HUES6 (cell line): ENCODE data around the gene RGS3.

Source experiments
- H3K27ac ChIP-seq: 2 replicates; pipeline ENCODE4 v1.7.0; 2013; ENCODE audit warnings: low read depth, mild to moderate bottlenecking, low read length, inconsistent platforms
- H3K27me3 ChIP-seq: 2 replicates; pipeline ENCODE4 v1.6.1; 2013; ENCODE audit warnings: low read length; ENCODE audit not compliant: control insufficient read depth, insufficient read depth
- H3K36me3 ChIP-seq: 2 replicates; pipeline ENCODE4 v1.6.1; 2013; ENCODE audit warnings: low read length; ENCODE audit not compliant: control insufficient read depth, insufficient read depth
- H3K4me1 ChIP-seq: 2 replicates; pipeline ENCODE4 v1.6.1; 2013; ENCODE audit warnings: low read length; ENCODE audit not compliant: control insufficient read depth, insufficient read depth
- H3K4me3 ChIP-seq: 2 replicates; pipeline ENCODE4 v1.5.1; 2013; ENCODE audit warnings: low read depth, low read length
- H3K9ac ChIP-seq: one replicate; pipeline ENCODE4 v1.6.1; 2013; ENCODE audit warnings: mild to moderate bottlenecking, low read length
- H3K9me3 ChIP-seq: 2 replicates; pipeline ENCODE4 v1.6.1; 2013; ENCODE audit warnings: low read depth, low read length; ENCODE audit not compliant: control insufficient read depth, insufficient read depth

The RGS3 gene

DNA sequence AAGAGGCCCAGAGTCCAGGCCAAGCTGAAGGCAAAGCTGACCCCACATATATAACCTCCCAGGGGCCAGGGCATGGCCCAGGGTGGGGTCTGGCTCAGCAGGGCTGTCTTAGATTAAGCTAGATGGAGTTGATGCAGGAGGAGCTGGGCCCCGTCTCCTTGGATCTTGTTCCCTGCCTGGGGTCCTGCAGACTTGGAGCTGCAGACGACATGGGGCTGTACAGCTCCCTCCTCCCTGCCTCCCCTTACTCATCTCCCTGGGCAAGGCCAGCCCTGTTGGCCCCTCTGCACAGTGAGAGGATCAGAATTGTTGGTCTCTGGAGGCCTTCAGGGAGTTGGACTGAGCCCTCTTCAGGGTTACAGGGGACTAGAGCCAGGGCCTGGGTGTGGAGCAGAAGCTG, 134.9 kb downstream of the RGS3 start:
- no peak overlapping the region for H3K4me3 ChIP-seq
- H3K27ac ChIP-seq = peak overlapping the region; percentile 7; the same call in 1 of the 2 replicates
- no peaks in the 10 kb centered on the region for H3K9me3 ChIP-seq
- H3K27me3 ChIP-seq = no peaks in the 10 kb centered on the region
- H3K36me3 ChIP-seq = peaks cover 33% of the 10 kb centered on the region
- H3K9ac ChIP-seq = no peak overlapping the region
- H3K4me1 ChIP-seq = peaks cover 41% of the 10 kb centered on the region

DNA sequence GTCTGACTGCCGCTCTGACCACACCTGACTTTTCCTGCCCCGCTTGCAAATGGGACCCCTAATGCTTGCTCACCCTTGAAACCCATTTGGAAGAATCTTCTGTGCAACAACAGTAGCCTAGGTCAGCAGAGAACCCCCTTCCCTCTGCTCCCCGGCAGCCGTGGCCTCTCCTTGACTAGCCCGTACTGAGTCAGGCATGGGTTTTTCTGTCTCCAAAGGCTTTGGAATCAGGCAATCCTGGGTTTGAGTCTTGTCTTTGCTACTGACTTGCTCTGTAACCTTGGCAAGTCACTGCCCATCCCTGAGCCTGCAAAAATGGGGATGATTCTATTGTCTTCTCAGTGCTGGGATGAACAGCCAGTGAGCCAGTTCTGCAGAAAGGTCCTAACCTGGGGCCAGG, 135.4 kb downstream of the RGS3 start:
- peak overlapping the region; percentile 7; the same call in 1 of the 2 replicates for H3K27ac ChIP-seq

DNA sequence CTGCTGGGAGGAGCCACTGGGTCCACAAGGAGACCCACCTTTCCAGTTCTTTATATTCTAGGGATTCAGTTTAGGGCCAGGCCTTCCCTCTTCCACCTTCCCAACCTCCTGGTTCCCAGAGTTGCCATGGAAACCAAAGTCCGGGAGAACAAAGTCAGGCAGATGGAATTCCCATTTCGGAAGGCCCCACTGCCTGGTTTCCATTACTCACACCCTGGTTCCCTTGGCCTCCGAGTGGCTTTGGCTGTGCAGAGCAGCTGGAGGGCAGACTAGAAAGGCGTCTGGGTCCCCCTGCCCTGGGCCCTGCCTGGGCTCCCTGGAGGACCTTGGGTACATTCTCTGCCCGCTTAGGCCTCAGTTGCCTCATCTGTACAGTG, 136.1 kb downstream of the RGS3 start:
- H3K27ac ChIP-seq = no peak overlapping the region
- peaks cover 45% of the 10 kb centered on the region for H3K4me1 ChIP-seq
- peaks cover 33% of the 10 kb centered on the region for H3K36me3 ChIP-seq
- H3K9ac ChIP-seq = no peak overlapping the region
- no peak overlapping the region for H3K4me3 ChIP-seq
- H3K9me3 ChIP-seq = no peaks in the 10 kb centered on the region
- no peaks in the 10 kb centered on the region for H3K27me3 ChIP-seq

More for the DNA sequence above, 135.4 kb downstream of the RGS3 start:
- Histone ChIP-seq H3K36me3 (peaks cover 33% of the 10 kb centered on the region), H3K4me3 (no peak overlapping the region), H3K27me3 (no peaks in the 10 kb centered on the region), H3K9me3 (no peaks in the 10 kb centered on the region), H3K9ac (no peak overlapping the region), H3K4me1 (peaks cover 43% of the 10 kb centered on the region)

DNA sequence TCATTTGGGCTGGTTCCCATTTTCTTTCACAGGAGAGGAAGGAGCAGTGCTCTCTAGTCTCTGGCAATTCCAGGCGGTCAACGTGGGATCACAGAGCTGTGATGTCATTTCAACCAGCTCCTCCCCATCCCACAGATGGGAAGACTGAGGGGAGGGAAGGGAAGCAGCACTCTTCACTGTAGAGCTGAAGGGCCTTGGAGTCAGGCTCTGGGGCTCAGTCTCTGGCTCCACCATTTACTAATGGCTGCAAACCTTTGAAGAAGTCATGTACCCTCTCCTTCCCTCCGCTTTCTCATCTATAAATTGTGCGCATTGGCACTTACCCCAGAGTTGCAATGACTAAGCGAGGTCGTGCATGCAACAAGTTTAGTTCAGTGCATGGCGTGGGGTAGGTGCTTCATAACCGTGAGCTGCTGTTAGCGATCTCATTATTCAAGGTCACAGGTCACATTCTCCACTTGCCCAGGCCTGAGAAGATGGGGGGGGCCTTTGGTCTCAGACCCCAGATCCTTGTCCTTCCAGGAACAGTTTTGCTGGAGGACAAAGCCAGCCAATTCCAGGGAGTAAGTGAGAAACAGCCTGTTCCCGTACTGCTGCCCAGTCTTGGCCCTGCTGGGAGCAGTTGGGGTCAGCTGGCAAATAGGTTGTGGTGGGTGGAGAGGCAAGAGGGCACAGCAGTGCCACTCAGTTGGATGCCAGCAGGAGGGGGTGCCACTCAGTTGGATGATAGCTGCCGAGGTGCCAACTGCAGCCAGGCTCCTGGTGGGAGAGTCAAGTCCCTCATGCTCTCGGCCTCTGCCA, 136.7 kb downstream of the RGS3 start:
- H3K4me1 ChIP-seq = peaks cover 39% of the 10 kb centered on the region
- peaks cover 28% of the 10 kb centered on the region for H3K36me3 ChIP-seq
- no peaks in the 10 kb centered on the region for H3K9me3 ChIP-seq
- no peaks in the 10 kb centered on the region for H3K27me3 ChIP-seq
- no peak overlapping the region for H3K9ac ChIP-seq
- no peak overlapping the region for H3K4me3 ChIP-seq
- H3K27ac ChIP-seq = no peak overlapping the region

DNA sequence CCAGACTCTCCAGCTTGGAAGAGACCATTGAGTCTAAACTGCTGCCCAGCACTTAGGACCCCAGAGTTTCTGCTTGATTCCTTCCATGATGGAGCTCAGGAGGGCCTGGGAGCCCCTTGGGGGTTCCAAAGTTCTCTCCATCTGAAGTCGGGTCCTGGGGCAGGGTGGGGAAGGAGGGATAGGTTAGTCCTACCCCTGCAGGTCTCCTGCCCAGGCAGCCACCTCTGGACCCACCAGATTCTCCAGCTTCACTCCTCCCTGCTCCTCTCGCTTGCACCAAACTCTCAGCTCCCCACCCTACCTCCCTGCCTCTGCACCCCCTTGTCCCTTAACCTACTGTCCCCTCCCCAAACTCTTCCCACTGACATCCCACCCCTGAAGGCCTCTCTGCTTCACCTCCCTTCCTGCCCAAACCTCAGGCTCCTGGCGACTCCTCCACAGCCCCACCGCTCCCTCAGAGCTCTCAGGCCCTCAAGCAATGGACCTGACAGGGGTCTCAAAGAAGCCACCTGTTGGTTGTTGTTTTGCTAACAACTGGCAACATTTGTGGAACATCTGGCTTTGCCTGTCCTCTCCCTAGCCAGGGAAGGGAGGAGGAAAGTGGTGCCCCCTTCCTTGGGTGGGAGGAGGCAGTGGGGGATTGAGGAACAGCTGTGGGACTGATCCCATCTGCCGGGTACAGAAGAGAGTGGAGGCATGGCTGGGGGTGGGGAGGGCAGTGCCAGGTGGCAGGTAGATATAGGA, 137.5 kb downstream of the RGS3 start:
- Histone ChIP-seq H3K27ac (no peak overlapping the region), H3K9ac (no peak overlapping the region), H3K4me3 (no peak overlapping the region)

DNA sequence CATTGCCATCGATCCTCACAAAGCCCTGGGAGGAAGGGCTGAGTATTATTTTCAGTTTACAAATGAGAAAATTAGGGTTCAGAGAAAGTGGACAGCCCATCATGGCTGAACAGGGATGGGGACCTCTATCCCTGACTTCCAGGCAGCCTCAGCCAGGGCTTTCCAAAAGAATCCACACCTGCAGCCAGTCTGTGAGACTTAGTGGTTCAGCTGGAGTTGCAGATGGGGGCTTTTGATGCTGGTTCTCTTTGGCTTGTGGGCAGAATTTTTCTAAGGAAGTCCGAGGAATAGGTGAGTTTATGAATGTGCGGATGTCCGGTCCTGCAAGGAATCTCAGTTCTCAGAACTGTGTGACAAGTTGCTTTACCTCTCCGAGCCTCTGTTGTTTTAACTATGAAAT, 138.1 kb downstream of the RGS3 start:
- H3K27ac ChIP-seq = no peak overlapping the region
- H3K9ac ChIP-seq = no peak overlapping the region
- H3K4me3 ChIP-seq = no peak overlapping the region
- peaks cover 33% of the 10 kb centered on the region for H3K4me1 ChIP-seq
- no peaks in the 10 kb centered on the region for H3K27me3 ChIP-seq
- peaks cover 15% of the 10 kb centered on the region for H3K36me3 ChIP-seq
- no peaks in the 10 kb centered on the region for H3K9me3 ChIP-seq

More for the DNA sequence above, 137.5 kb downstream of the RGS3 start:
- Histone ChIP-seq H3K9me3 (no peaks in the 10 kb centered on the region), H3K4me1 (peaks cover 33% of the 10 kb centered on the region), H3K36me3 (peaks cover 21% of the 10 kb centered on the region), H3K27me3 (no peaks in the 10 kb centered on the region)

DNA sequence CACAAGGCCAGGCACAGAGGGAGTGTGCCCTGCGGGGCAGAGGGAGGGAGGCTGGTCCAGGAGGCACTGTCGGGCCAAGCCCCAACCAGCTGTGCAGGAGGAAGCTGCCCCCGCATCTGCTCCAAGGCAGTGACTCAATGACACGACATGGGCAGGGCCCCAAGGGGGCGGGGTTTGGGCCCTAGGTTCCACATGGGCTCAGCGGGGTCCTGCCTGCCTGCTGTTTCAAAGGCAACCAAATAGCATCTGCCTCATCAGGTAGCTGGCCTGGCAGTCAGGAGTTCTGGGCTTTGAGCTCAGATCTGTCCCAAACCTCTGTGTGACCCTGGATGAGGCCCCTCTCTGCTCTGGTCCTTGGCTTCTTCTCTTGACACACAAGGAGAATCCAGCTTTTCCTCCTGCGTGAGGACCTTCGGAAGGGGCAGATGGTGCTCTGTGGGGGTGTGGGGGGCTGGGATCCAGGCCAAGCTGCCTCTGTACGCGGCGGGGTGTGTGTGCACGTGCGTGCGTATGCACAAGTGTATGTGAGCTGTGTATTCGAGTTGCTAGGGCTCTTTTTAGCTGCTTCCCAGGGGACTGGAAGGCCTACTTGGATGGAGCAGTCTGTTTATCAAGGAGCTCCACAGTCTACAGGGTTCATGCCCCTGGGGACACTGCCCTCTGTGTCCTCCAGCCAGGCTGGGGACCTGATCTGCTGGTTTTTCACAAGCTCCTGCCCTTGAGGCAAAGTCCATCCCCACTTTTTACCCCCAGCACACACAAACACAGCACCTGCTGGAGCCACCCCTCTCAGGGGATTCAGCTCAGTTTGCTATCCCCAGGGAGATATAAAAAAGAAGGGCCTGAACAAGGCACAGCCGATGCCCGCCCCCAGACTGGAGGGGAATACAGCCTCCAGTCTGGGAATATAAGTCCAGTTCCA, 138.9 kb downstream of the RGS3 start:
- H3K9ac ChIP-seq = peak overlapping the region; percentile 4
- H3K4me3 ChIP-seq = no peak overlapping the region
- no peaks in the 10 kb centered on the region for H3K27me3 ChIP-seq
- peaks cover 33% of the 10 kb centered on the region for H3K4me1 ChIP-seq
- H3K36me3 ChIP-seq = peaks cover 8% of the 10 kb centered on the region; the same call in 1 of the 2 replicates
- H3K27ac ChIP-seq = no peak overlapping the region
- H3K9me3 ChIP-seq = no peaks in the 10 kb centered on the region

DNA sequence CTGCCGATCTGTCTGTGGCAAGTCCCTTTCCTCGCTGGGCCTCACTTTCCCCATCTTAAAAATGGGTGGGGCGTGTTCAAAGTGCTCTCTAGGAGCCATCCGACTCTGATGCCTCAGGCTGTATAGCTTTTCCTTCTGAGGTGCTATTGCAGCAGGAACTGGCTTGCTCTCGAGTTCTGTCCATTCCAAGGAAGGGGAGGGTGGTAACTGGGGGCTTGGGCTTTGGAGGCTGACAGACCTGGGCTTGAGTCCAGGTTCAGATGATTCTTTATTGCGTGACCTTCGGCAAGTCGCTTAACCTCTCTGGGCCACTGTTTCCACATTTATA, 139.5 kb downstream of the RGS3 start:
- Histone ChIP-seq H3K27ac (no peak overlapping the region), H3K4me1 (peaks cover 33% of the 10 kb centered on the region), H3K36me3 (peaks cover 1% of the 10 kb centered on the region; the same call in 1 of the 2 replicates), H3K9me3 (no peaks in the 10 kb centered on the region), H3K4me3 (no peak overlapping the region), H3K27me3 (no peaks in the 10 kb centered on the region), H3K9ac (no peak overlapping the region)

DNA sequence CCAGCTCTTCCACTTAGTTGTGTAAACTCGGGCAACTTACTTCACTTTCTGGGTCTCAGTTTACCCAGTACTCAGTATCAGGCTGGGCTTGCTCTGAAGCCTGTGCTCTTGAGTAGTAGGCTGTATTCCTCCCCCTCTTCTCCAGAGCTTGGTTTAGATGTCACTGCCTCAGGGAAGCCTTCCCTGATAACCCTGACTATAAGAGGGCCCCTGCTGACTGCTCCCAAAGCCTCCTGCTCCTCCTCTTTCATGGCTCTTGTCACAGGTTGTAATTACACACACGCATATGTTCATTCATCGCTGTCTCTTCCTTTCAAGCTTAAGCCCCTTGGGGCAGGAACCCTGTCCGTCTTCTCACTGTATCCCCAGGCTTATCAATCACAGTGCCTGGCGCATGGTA, 140.2 kb downstream of the RGS3 start:
- H3K27me3 ChIP-seq = no peaks in the 10 kb centered on the region
- H3K9me3 ChIP-seq = no peaks in the 10 kb centered on the region
- no peak overlapping the region for H3K4me3 ChIP-seq
- H3K36me3 ChIP-seq = no peaks in the 10 kb centered on the region
- no peak overlapping the region for H3K27ac ChIP-seq
- H3K4me1 ChIP-seq = peaks cover 33% of the 10 kb centered on the region
- no peak overlapping the region for H3K9ac ChIP-seq

DNA sequence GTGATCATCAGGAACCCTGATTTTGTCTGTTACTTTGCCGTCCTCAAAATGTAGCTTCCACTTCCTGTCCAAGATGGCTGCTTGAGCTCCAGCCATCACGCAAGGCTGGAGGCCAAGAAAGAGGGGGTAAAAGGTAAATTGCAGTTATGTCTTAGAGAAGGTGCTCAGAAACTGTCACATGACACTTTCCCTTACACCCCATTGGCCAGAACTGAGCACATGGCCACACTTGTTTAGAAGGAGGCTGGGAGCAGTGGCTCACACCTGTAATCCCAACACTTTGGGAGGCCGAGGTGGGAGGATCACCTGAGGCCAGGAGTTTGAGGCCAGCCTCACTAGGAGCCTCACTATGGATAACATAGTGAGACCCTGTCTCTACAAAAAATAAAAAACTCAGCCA, 140.9 kb downstream of the RGS3 start:
- Histone ChIP-seq H3K9ac (no peak overlapping the region), H3K4me3 (no peak overlapping the region), H3K36me3 (no peaks in the 10 kb centered on the region), H3K4me1 (peaks cover 34% of the 10 kb centered on the region), H3K9me3 (no peaks in the 10 kb centered on the region), H3K27me3 (no peaks in the 10 kb centered on the region), H3K27ac (no peak overlapping the region)
